Measurements from ENCODE around the gene IFNGR2.

Gene IFNGR2

DNA sequence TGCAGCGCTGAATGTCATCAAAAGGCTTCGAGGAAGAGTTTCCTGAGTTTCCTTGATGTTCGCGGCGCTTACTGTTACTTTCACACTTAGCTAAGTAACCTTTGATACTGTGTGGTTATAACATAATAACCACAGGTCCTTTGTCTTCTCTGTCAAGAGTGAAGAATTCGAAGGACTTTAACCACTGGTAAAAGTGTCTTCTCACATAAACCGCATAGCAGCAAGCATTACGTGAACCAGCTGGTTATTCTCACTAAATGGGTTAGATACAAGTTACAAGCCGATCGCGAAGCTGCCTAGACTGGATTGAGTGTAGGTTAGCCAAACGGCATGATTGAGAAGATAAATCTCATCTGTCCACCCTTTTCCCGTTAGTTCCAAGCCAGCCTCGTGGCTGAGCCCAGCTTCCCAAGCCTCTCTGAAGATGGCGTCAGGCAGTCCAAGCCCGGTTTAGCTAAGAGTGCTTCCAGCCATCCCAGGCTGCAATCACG is 18.3 kb upstream of the IFNGR2 start:
- POLR2A ChIA-PET, result interaction anchor here (0.7 kb wide), 1 partner anchor 60 kb away, joined by 4 read pairs; the partner anchor contains the start of gene IFNAR1
- DNase-seq (ENCODE audit: extremely low spot score), result no peak
- TF ChIP-seq SP1 (IDR thresholded peaks at IDR 0.05) (no peak), FOXA1 (IDR thresholded peaks at IDR 0.05) (no peak), SUZ12 (IDR thresholded peaks at IDR 0.05) (no peak), NFRKB (IDR thresholded peaks at IDR 0.05) (no peak), L3MBTL2 (conservative IDR thresholded peaks at IDR 0.05) (no peak), PKNOX1 (IDR thresholded peaks at IDR 0.05) (no peak), HDGF (IDR thresholded peaks at IDR 0.05; ENCODE audit: borderline replicate concordance) (no peak), TARDBP (IDR thresholded peaks at IDR 0.05) (no peak), ARNT (IDR thresholded peaks at IDR 0.05) (no peak), CTBP1 (IDR thresholded peaks at IDR 0.05; ENCODE audit: borderline replicate concordance) (no peak), FOXM1 (IDR thresholded peaks at IDR 0.05; ENCODE audit: borderline replicate concordance) (no peak), ELF4 (IDR thresholded peaks at IDR 0.05) (no peak), ZNF384 (IDR thresholded peaks at IDR 0.05) (no peak), FOXK2 (IDR thresholded peaks at IDR 0.05) (no peak), BHLHE40 (IDR thresholded peaks at IDR 0.05; ENCODE audit: borderline replicate concordance) (no peak), LEF1 (IDR thresholded peaks at IDR 0.05; ENCODE audit: borderline replicate concordance) (no peak)
- CTCF ChIA-PET, result interaction anchor here (0.6 kb wide), 1 partner anchor 260 kb away, joined by 4 read pairs; no protein-coding TSS in a partner anchor

- CTCF ChIA-PET, result interaction anchor here (0.7 to 1.1 kb wide), 2 partner anchors 25 to 46 kb away, joined by 3 read pairs; no protein-coding TSS in a partner anchor
- peak; percentile 59 for DNase-seq (ENCODE audit: extremely low spot score)
- POLR2A ChIA-PET, result no interaction called here
- TF ChIP-seq FOXA1 (IDR thresholded peaks at IDR 0.05) (no peak), TARDBP (IDR thresholded peaks at IDR 0.05) (no peak), ELF4 (IDR thresholded peaks at IDR 0.05) (no peak), ARNT (IDR thresholded peaks at IDR 0.05) (no peak), FOXM1 (IDR thresholded peaks at IDR 0.05; ENCODE audit: borderline replicate concordance) (no peak), SUZ12 (IDR thresholded peaks at IDR 0.05) (no peak), HDGF (IDR thresholded peaks at IDR 0.05; ENCODE audit: borderline replicate concordance) (no peak), SP1 (IDR thresholded peaks at IDR 0.05) (no peak), BHLHE40 (IDR thresholded peaks at IDR 0.05; ENCODE audit: borderline replicate concordance) (no peak), ZNF384 (IDR thresholded peaks at IDR 0.05) (no peak), PKNOX1 (IDR thresholded peaks at IDR 0.05) (no peak), LEF1 (IDR thresholded peaks at IDR 0.05; ENCODE audit: borderline replicate concordance) (no peak), NFRKB (IDR thresholded peaks at IDR 0.05) (no peak), L3MBTL2 (conservative IDR thresholded peaks at IDR 0.05) (no peak), FOXK2 (IDR thresholded peaks at IDR 0.05) (no peak), CTBP1 (IDR thresholded peaks at IDR 0.05; ENCODE audit: borderline replicate concordance) (no peak)
Observed at GRCh38 chr21:33386222-33386784, 16.9 kb upstream of the IFNGR2 start.

DNA sequence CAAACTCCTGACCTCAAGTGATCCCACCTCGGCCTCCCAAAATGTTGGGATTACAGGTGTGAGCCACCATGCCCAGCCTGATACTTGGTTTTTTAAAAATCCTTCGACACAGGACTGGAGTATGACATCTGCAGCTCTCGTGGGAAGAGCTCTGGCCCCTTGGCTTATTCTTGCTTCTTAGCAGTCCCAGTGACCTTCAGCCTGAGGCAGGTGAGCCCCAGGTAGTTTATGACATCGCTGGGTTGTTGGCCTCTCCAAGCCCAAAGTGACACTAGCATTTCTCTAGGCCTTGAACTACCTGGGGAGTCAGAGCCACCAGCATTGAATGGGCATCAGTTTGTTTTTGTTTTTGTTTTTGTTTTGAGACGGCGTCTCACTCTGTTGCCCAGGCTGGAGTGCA is 15.9 kb upstream of the IFNGR2 start:
- CTCF ChIA-PET, result no interaction called here
- no peak for DNase-seq (ENCODE audit: extremely low spot score)
- POLR2A ChIA-PET, result no interaction called here
- TF ChIP-seq LEF1 (IDR thresholded peaks at IDR 0.05; ENCODE audit: borderline replicate concordance) (no peak), FOXA1 (IDR thresholded peaks at IDR 0.05) (no peak), FOXK2 (IDR thresholded peaks at IDR 0.05) (no peak), HDGF (IDR thresholded peaks at IDR 0.05; ENCODE audit: borderline replicate concordance) (no peak), TARDBP (IDR thresholded peaks at IDR 0.05) (no peak), PKNOX1 (IDR thresholded peaks at IDR 0.05) (no peak), ARNT (IDR thresholded peaks at IDR 0.05) (no peak), CTBP1 (IDR thresholded peaks at IDR 0.05; ENCODE audit: borderline replicate concordance) (no peak), ZNF384 (IDR thresholded peaks at IDR 0.05) (no peak), BHLHE40 (IDR thresholded peaks at IDR 0.05; ENCODE audit: borderline replicate concordance) (no peak), SP1 (IDR thresholded peaks at IDR 0.05) (no peak), FOXM1 (IDR thresholded peaks at IDR 0.05; ENCODE audit: borderline replicate concordance) (no peak), SUZ12 (IDR thresholded peaks at IDR 0.05) (no peak), ELF4 (IDR thresholded peaks at IDR 0.05) (no peak)

DNA sequence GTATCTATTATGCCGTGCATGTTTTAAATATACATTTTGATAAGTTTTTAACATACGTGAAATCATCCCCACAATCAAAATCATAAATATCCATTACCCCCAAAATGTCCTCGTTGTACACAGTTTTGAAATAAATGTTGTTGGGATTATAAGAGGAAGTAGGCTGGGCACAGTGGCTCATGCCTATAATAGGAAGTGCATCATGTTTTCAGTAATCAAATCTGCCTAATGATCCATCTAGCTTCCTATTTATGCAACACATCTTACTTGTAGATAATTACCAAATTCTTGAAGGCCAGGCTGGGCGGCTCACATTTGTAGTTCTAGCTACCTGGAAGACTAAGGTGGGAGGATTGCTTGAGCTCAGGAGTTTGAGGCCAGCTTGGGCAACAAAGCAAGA is 15.0 kb upstream of the IFNGR2 start:
- ChIA-PET POLR2A (no interaction called here), CTCF (no interaction called here)
- no peak for TF ChIP-seq ZNF384 (IDR thresholded peaks at IDR 0.05)
- no peak for TF ChIP-seq LEF1 (IDR thresholded peaks at IDR 0.05; ENCODE audit: borderline replicate concordance)
- TF ChIP-seq TARDBP (IDR thresholded peaks at IDR 0.05), result no peak
- no peak for TF ChIP-seq ELF4 (IDR thresholded peaks at IDR 0.05)
- TF ChIP-seq BHLHE40 (IDR thresholded peaks at IDR 0.05; ENCODE audit: borderline replicate concordance), result no peak
- TF ChIP-seq ARNT (IDR thresholded peaks at IDR 0.05), result no peak
- no peak for DNase-seq (ENCODE audit: extremely low spot score)

DNA sequence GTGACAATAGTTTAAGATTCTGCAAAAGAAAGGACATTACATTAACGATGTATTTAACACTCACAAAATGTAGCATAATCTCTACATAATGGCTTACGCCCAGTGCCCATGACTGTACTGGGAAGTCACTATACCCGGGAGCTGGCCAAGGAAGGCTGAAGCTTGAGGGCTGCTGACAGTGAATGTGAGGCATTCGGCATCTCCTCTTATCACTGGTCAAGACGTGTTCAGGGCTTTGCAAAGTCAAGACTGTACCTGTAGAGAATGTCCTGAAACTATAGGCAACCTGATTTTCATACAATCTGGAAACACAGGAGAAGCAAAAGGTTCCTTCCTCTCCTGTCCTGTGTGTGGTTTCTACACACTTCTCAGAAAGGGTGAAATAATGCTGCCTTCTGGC is 12.7 kb upstream of the IFNGR2 start:
- TF ChIP-seq CTBP1 (IDR thresholded peaks at IDR 0.05; ENCODE audit: borderline replicate concordance) (no peak), SP1 (IDR thresholded peaks at IDR 0.05) (no peak), ZNF384 (IDR thresholded peaks at IDR 0.05) (no peak), NFRKB (IDR thresholded peaks at IDR 0.05) (no peak), PKNOX1 (IDR thresholded peaks at IDR 0.05) (no peak), ARNT (IDR thresholded peaks at IDR 0.05) (no peak), FOXM1 (IDR thresholded peaks at IDR 0.05; ENCODE audit: borderline replicate concordance) (no peak), ELF4 (IDR thresholded peaks at IDR 0.05) (no peak), FOXA1 (IDR thresholded peaks at IDR 0.05) (no peak), SUZ12 (IDR thresholded peaks at IDR 0.05) (no peak), BHLHE40 (IDR thresholded peaks at IDR 0.05; ENCODE audit: borderline replicate concordance) (no peak), HDGF (IDR thresholded peaks at IDR 0.05; ENCODE audit: borderline replicate concordance) (no peak)
- CTCF ChIA-PET, result no interaction called here
- POLR2A ChIA-PET, result no interaction called here
- no peak for DNase-seq (ENCODE audit: extremely low spot score)
